ENCODE measurements around the gene GINS2.

- TF ChIP-seq CTCF (IDR thresholded peaks at IDR 0.05) = no peak
- no peak for TF ChIP-seq POLR2A (IDR thresholded peaks at IDR 0.05)
- TF ChIP-seq POLR2AphosphoS5 (IDR thresholded peaks at IDR 0.05; ENCODE audit: insufficient read depth in 1 of 2, low read depth in 1 of 2) = no peak
Measured at GRCh38 chr16:85653290-85653891, 35.4 kb downstream of the GINS2 start.

Data from vagina (tissue), 2 donors.